CD4-positive, CD25-positive, alpha-beta regulatory T cell (primary cell): ENCODE results near the gene SETD4. TPM values are rescaled to one million over a fixed set of nuclear protein-coding genes. Genes with fewer than 3 reads are reported as not detected.

Source experiments
- ATAC-seq, 2 donors: fragments of 150-1000 bp; cut with Tn5 transposase; one replicate each; pipeline ENCODE4 v1.10.0; 2021; ENCODE audit warnings: low read depth in 2 of 2, moderate number of reproducible peaks in 2 of 2, moderate library complexity in 1 of 2
- DNase-seq, 3 donors: peaks; one replicate each; pipeline versions ENCODE4 v3.0.0 to v3.0.0-alpha.2; 2012 to 2022; ENCODE audit warnings: mixed read lengths in 1 of 3
- H3K27ac ChIP-seq: one replicate; pipeline ENCODE4 v1.7.0; 2013; ENCODE audit warnings: mild to moderate bottlenecking, low read length; ENCODE audit not compliant: insufficient read depth, poor library complexity, severe bottlenecking
- H3K27me3 ChIP-seq: one replicate; pipeline ENCODE4 v1.7.0; 2013; ENCODE audit warnings: low read length; ENCODE audit not compliant: control insufficient read depth, insufficient read depth
- H3K36me3 ChIP-seq: one replicate; pipeline ENCODE4 v1.7.0; 2013; ENCODE audit warnings: mild to moderate bottlenecking, low read length, moderate library complexity; ENCODE audit not compliant: control insufficient read depth, insufficient read depth
- H3K4me1 ChIP-seq: 2 replicates; pipeline ENCODE4 v1.7.0; 2013; ENCODE audit warnings: mild to moderate bottlenecking, low read length; ENCODE audit not compliant: insufficient read depth, control insufficient read depth, poor library complexity, severe bottlenecking
- H3K4me3 ChIP-seq: one replicate; pipeline ENCODE4 v1.7.0; 2013; ENCODE audit warnings: low read depth, mild to moderate bottlenecking, low read length, moderate library complexity
- H3K9me3 ChIP-seq, 2 experiments: 1 replicate in 1 of 2; 2 replicates in 1 of 2; pipeline ENCODE4 v1.7.0; 2013; ENCODE audit warnings: low read length in 2 of 2, mild to moderate bottlenecking in 1 of 2, moderate library complexity in 1 of 2; ENCODE audit not compliant: control insufficient read depth in 2 of 2
- H3K27ac Mint-ChIP-seq, 3 donors: one replicate each; pipeline ENCODE4 v1.8.0; 2020 to 2022; ENCODE audit warnings: mild to moderate bottlenecking in 3 of 3, mixed read lengths in 3 of 3, moderate library complexity in 2 of 3
- H3K27me3 Mint-ChIP-seq: one replicate; pipeline ENCODE4 v1.8.0; 2022; ENCODE audit warnings: mild to moderate bottlenecking, mixed read lengths
- H3K36me3 Mint-ChIP-seq: one replicate; pipeline ENCODE4 v1.8.0; 2020; ENCODE audit warnings: mixed read lengths
- H3K4me1 Mint-ChIP-seq, 4 donors: one replicate each; pipeline ENCODE4 v1.8.0; 2020 to 2022; ENCODE audit warnings: mixed read lengths in 4 of 4, mild to moderate bottlenecking in 1 of 4
- H3K4me3 Mint-ChIP-seq, 4 donors: one replicate each; pipeline ENCODE4 v1.8.0; 2020 to 2022; ENCODE audit warnings: mild to moderate bottlenecking in 4 of 4, mixed read lengths in 4 of 4, moderate library complexity in 3 of 4
- H3K9me3 Mint-ChIP-seq, 7 donors: one replicate each; pipeline ENCODE4 v1.8.0; 2020 to 2022; ENCODE audit warnings: mixed read lengths in 7 of 7, mild to moderate bottlenecking in 3 of 7, moderate library complexity in 2 of 7
- polyA plus RNA-seq, 4 donors: library from polyadenylated mRNA; unstranded; fragments of 300-500 nt; fragmentation: Illumina TruSeq; gene quantifications; one replicate each; pipeline ENCODE4 v1.2.3, GENCODE V29; 2021
- total RNA-seq: library from RNA; stranded (reverse); gene quantifications from one replicate; pipeline ENCODE4 v1.2.3, GENCODE V29; 2022

Gene SETD4
- total and polyA plus RNA-seq, 5 donors from 2014 or later, result 9.2 to 15.0 (median 10.6) TPM

GRCh38 chr21:36010801-36011200 is 49.5 kb downstream of the SETD4 start:
- no peak overlapping the region for H3K4me3 ChIP-seq
- no peaks in the 10 kb centered on the region for H3K9me3 ChIP-seq
- DNase-seq (no peak), ATAC-seq (no peak)
- no peak overlapping the region for H3K4me3 Mint-ChIP-seq
- H3K27ac ChIP-seq, result no peak overlapping the region
- no peaks in the 10 kb centered on the region for H3K27me3 ChIP-seq
- H3K36me3 Mint-ChIP-seq, result peaks cover 5% of the 10 kb centered on the region
- no peaks in the 10 kb centered on the region for H3K9me3 Mint-ChIP-seq
- H3K36me3 ChIP-seq, result no peaks in the 10 kb centered on the region
- H3K4me1 Mint-ChIP-seq, result no peaks in the 10 kb centered on the region
- H3K27ac Mint-ChIP-seq, result no peak overlapping the region
- H3K4me1 ChIP-seq, result no peaks in the 10 kb centered on the region
- peaks cover 40% of the 10 kb centered on the region for H3K27me3 Mint-ChIP-seq

GRCh38 chr21:36008505-36008904 is 51.8 kb downstream of the SETD4 start:
- no peaks in the 10 kb centered on the region for H3K9me3 ChIP-seq
- no peaks in the 10 kb centered on the region for H3K4me1 ChIP-seq
- H3K36me3 ChIP-seq, result no peaks in the 10 kb centered on the region
- no peak overlapping the region for H3K4me3 ChIP-seq
- ATAC-seq (no peak), DNase-seq (no peak)
- no peak overlapping the region for H3K27ac Mint-ChIP-seq
- H3K4me1 Mint-ChIP-seq, result no peaks in the 10 kb centered on the region
- H3K27ac ChIP-seq, result no peak overlapping the region
- no peaks in the 10 kb centered on the region for H3K36me3 Mint-ChIP-seq
- no peaks in the 10 kb centered on the region for H3K9me3 Mint-ChIP-seq
- H3K27me3 Mint-ChIP-seq, result peaks cover 34% of the 10 kb centered on the region
- H3K27me3 ChIP-seq, result no peaks in the 10 kb centered on the region
- H3K4me3 Mint-ChIP-seq, result no peak overlapping the region

GRCh38 chr21:36005879-36006400 is 54.4 kb downstream of the SETD4 start:
- ATAC-seq (no peak), DNase-seq (no peak)
- Mint-ChIP-seq H3K27me3 (peaks cover 17% of the 10 kb centered on the region), H3K4me1 (no peaks in the 10 kb centered on the region), H3K4me3 (no peak overlapping the region), H3K27ac (no peak overlapping the region), H3K36me3 (no peaks in the 10 kb centered on the region), H3K9me3 (no peaks in the 10 kb centered on the region)
- Histone ChIP-seq H3K4me1 (no peaks in the 10 kb centered on the region), H3K4me3 (no peak overlapping the region), H3K27ac (no peak overlapping the region), H3K27me3 (no peaks in the 10 kb centered on the region), H3K9me3 (no peaks in the 10 kb centered on the region), H3K36me3 (no peaks in the 10 kb centered on the region)

- no peaks in the 10 kb centered on the region for H3K9me3 ChIP-seq
- peaks cover 12% of the 10 kb centered on the region for H3K27me3 Mint-ChIP-seq
- H3K27ac ChIP-seq, result no peak overlapping the region
- H3K4me3 ChIP-seq, result no peak overlapping the region
- ATAC-seq, result no peak
- H3K4me1 ChIP-seq, result no peaks in the 10 kb centered on the region
- no peaks in the 10 kb centered on the region for H3K27me3 ChIP-seq
- H3K4me3 Mint-ChIP-seq, result no peak overlapping the region
- no peaks in the 10 kb centered on the region for H3K36me3 ChIP-seq
- no peak overlapping the region for H3K27ac Mint-ChIP-seq
- no peaks in the 10 kb centered on the region for H3K4me1 Mint-ChIP-seq
- H3K36me3 Mint-ChIP-seq, result no peaks in the 10 kb centered on the region
- H3K9me3 Mint-ChIP-seq, result no peaks in the 10 kb centered on the region
- no peak for DNase-seq
Observed at GRCh38 chr21:36005018-36005417, 55.3 kb downstream of the SETD4 start.

- Histone ChIP-seq H3K27ac (no peak overlapping the region), H3K9me3 (no peaks in the 10 kb centered on the region), H3K36me3 (no peaks in the 10 kb centered on the region), H3K27me3 (no peaks in the 10 kb centered on the region), H3K4me3 (no peak overlapping the region), H3K4me1 (no peaks in the 10 kb centered on the region)
- Mint-ChIP-seq H3K27me3 (peaks cover 10% of the 10 kb centered on the region), H3K4me3 (no peak overlapping the region), H3K4me1 (no peaks in the 10 kb centered on the region), H3K9me3 (peaks cover 0 to 1% (median 0%) of the 10 kb centered on the region in 7 donors), H3K27ac (no peak overlapping the region), H3K36me3 (no peaks in the 10 kb centered on the region)
- no peak for DNase-seq
- no peak for ATAC-seq
Observed at GRCh38 chr21:36004441-36004840, 55.9 kb downstream of the SETD4 start.

- DNase-seq (no peak), ATAC-seq (no peak)
- Histone ChIP-seq H3K36me3 (no peaks in the 10 kb centered on the region), H3K4me1 (no peaks in the 10 kb centered on the region), H3K4me3 (no peak overlapping the region), H3K9me3 (no peaks in the 10 kb centered on the region), H3K27ac (no peak overlapping the region), H3K27me3 (no peaks in the 10 kb centered on the region)
- H3K9me3 Mint-ChIP-seq, result peaks cover 0 to 2% (median 0%) of the 10 kb centered on the region in 7 donors
- no peaks in the 10 kb centered on the region for H3K4me1 Mint-ChIP-seq
- no peak overlapping the region for H3K27ac Mint-ChIP-seq
- H3K36me3 Mint-ChIP-seq, result no peaks in the 10 kb centered on the region
- no peak overlapping the region for H3K4me3 Mint-ChIP-seq
- peaks cover 4% of the 10 kb centered on the region for H3K27me3 Mint-ChIP-seq
Observed at GRCh38 chr21:36003776-36004175, 56.5 kb downstream of the SETD4 start.

- Histone ChIP-seq H3K9me3 (no peaks in the 10 kb centered on the region), H3K36me3 (no peaks in the 10 kb centered on the region), H3K4me1 (no peaks in the 10 kb centered on the region), H3K27me3 (peaks cover 3% of the 10 kb centered on the region), H3K27ac (no peak overlapping the region), H3K4me3 (no peak overlapping the region)
- no peak for DNase-seq
- H3K27me3 Mint-ChIP-seq, result peaks cover 16% of the 10 kb centered on the region
- no peak for ATAC-seq
- no peak overlapping the region for H3K4me3 Mint-ChIP-seq
- H3K9me3 Mint-ChIP-seq, result peaks cover 0 to 2% (median 0%) of the 10 kb centered on the region in 7 donors
- H3K27ac Mint-ChIP-seq, result no peak overlapping the region
- no peaks in the 10 kb centered on the region for H3K36me3 Mint-ChIP-seq
- H3K4me1 Mint-ChIP-seq, result peaks cover 0 to 2% (median 0%) of the 10 kb centered on the region in 4 donors
Observed at GRCh38 chr21:35996217-35996616, 64.1 kb downstream of the SETD4 start.

GRCh38 chr21:35995522-35996088 is 64.7 kb downstream of the SETD4 start:
- Mint-ChIP-seq H3K4me1 (peaks cover 0 to 2% (median 0%) of the 10 kb centered on the region in 4 donors), H3K9me3 (peaks cover 0 to 2% (median 0%) of the 10 kb centered on the region in 7 donors), H3K27me3 (peaks cover 16% of the 10 kb centered on the region), H3K4me3 (no peak overlapping the region), H3K27ac (no peak overlapping the region), H3K36me3 (no peaks in the 10 kb centered on the region)
- H3K27me3 ChIP-seq, result peaks cover 3% of the 10 kb centered on the region
- no peaks in the 10 kb centered on the region for H3K4me1 ChIP-seq
- no peaks in the 10 kb centered on the region for H3K9me3 ChIP-seq
- no peak overlapping the region for H3K27ac ChIP-seq
- H3K4me3 ChIP-seq, result no peak overlapping the region
- no peaks in the 10 kb centered on the region for H3K36me3 ChIP-seq
- DNase-seq, result no peak
- no peak for ATAC-seq
